Lung (tissue), 12 donors: Measurements from ENCODE around the gene DDX21. TPM values are rescaled to one million over a fixed set of nuclear protein-coding genes. Genes with fewer than 3 reads are reported as not detected.
A peak's percentile ranks its signal among the peaks of the same experiment; 100 is the strongest.

Experiments used
- ATAC-seq: fragments of 200-7000 bp; cut with Tn5 transposase; one replicate; pipeline ENCODE4 v1.9.1; 2020; ENCODE audit warnings: moderate number of reproducible peaks; ENCODE audit not compliant: insufficient read depth, low FRiP score
- DNase-seq, 3 donors: peaks; one replicate each; pipeline ENCODE4 v3.0.0-alpha.2; 2013 to 2017
- H3K27ac ChIP-seq, 2 donors: one replicate each; pipeline ENCODE4 v1.5.1; 2013; ENCODE audit warnings: mild to moderate bottlenecking in 2 of 2, moderate library complexity in 2 of 2, control low read depth in 1 of 2, inconsistent platforms in 1 of 2, low read depth in 1 of 2, low read length in 1 of 2
- H3K27me3 ChIP-seq, 3 donors: one replicate each; pipeline ENCODE4 v1.5.1; 2013; ENCODE audit warnings: low read length in 2 of 3; ENCODE audit not compliant: control insufficient read depth in 3 of 3, insufficient read depth in 3 of 3
- H3K36me3 ChIP-seq, 4 donors: one replicate each; pipeline ENCODE4 v1.5.1; 2013; ENCODE audit warnings: low read length in 4 of 4, mild to moderate bottlenecking in 1 of 4, moderate library complexity in 1 of 4; ENCODE audit not compliant: control insufficient read depth in 4 of 4, insufficient read depth in 4 of 4
- H3K4me1 ChIP-seq, 5 donors: one replicate each; pipeline ENCODE4 v1.5.1; 2013; ENCODE audit warnings: low read length in 5 of 5, mild to moderate bottlenecking in 2 of 5, moderate library complexity in 1 of 5; ENCODE audit not compliant: control insufficient read depth in 5 of 5, insufficient read depth in 5 of 5
- H3K4me3 ChIP-seq: one replicate; pipeline ENCODE4 v1.5.1; 2013; ENCODE audit warnings: mild to moderate bottlenecking, control low read depth, moderate library complexity
- H3K9ac ChIP-seq, 2 donors: one replicate each; pipeline ENCODE4 v1.5.1; 2013; ENCODE audit warnings: low read length in 2 of 2, control low read depth in 1 of 2; ENCODE audit not compliant: insufficient read depth in 1 of 2
- H3K9me3 ChIP-seq, 4 donors: one replicate each; pipeline ENCODE4 v1.5.1; 2013; ENCODE audit warnings: low read length in 3 of 4, mild to moderate bottlenecking in 1 of 4, moderate library complexity in 1 of 4; ENCODE audit not compliant: control insufficient read depth in 4 of 4, insufficient read depth in 3 of 4
- WGBS, 2 donors: extraction: QIAGEN DNeasy Blood & Tissue Kit; methylation state at CpG; one replicate each; pipeline ENCODE4 v1.1.7; 2013; 5-methylcytosine and 5-hydroxymethylcytosine counted together
- polyA plus RNA-seq, 2 donors: library from polyadenylated mRNA; stranded (reverse); fragments of 200-250 nt; gene quantifications; one replicate each; pipeline ENCODE4 v1.2.1, GENCODE V29; 2013
- total RNA-seq, 2 donors: library from RNA; depleted of rRNA in 1 of 2; stranded (reverse); fragments of >200 nt in 1 of 2; gene quantifications; one replicate each; pipeline ENCODE4 v1.2.1, GENCODE V29; 2014 to 2021
- TF ChIP-seq, protein P1 (sequence below): IDR thresholded peaks from 2 replicates; pipeline ENCODE4 v1.5.1; 2012; ENCODE audit warnings: mild to moderate bottlenecking; ENCODE audit errors: control extremely low read depth, extremely low read depth
- donor health status: control.
- donor health status: control.
- donor health status: Bipolar disorder and iron deficiency.
- donor health status: healthy.
- donor health status: DM: yes; HTN: yes; CAD: no.

DDX21 gene
- total and polyA plus RNA-seq, 4 donors, result 20.6 to 76.6 (median 46.9) TPM

DNA sequence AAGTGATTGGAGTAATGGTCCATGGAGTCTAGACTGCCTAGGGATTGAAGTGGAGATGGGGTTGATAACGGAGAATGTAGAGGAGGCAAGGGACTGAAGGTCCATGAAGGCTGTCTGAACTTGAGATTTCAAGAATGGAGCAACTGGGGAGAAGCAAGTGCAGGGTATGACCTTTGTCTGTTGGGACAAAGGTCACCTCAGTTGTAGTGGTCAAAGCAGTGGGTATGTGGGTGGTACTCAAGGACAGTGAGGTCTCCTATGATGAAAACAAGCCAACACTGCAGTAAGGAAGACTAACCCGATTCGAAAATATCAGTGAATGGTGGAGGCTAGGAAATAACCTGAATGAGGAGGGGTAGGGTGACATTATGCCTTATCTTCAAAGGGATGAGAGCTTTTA, 5.4 kb upstream of the DDX21 start:
- ATAC-seq, result no peak

DNA sequence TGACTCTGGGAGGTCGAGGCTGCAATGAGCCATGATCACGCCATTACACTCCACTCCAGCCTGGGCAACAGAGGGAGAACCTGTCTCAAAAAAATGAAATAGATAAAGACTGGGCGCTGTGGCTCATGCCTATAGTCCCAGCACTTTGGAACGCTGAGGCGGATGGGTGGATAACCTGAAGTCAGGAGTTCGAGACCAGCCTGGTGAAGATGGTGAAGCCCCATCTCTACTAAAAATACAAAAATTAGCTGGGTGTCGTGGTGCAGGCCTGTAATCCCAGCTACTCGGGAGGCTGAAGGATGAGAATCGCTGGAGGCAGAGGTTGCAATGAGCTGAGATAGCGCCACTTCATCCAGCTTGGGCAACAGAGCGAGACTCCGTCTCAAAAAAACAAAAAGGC, 1.1 kb upstream of the DDX21 start:
- Histone ChIP-seq H3K4me1 (peaks cover 0 to 11% (median 7%) of the 10 kb centered on the region in 5 donors), H3K27me3 (no peaks in the 10 kb centered on the region), H3K9ac (no peak overlapping the region), H3K27ac (no peak overlapping the region), H3K36me3 (peaks cover under 1 to 7% (median 5%) of the 10 kb centered on the region in 4 donors), H3K9me3 (no peaks in the 10 kb centered on the region), H3K4me3 (no peak overlapping the region)
- ATAC-seq (no peak), DNase-seq (no peak)
- WGBS, 2 donors, result 86 to 93% methylated on average over 12 of the region's 12 CpGs
- TF ChIP-seq, protein P1, sequence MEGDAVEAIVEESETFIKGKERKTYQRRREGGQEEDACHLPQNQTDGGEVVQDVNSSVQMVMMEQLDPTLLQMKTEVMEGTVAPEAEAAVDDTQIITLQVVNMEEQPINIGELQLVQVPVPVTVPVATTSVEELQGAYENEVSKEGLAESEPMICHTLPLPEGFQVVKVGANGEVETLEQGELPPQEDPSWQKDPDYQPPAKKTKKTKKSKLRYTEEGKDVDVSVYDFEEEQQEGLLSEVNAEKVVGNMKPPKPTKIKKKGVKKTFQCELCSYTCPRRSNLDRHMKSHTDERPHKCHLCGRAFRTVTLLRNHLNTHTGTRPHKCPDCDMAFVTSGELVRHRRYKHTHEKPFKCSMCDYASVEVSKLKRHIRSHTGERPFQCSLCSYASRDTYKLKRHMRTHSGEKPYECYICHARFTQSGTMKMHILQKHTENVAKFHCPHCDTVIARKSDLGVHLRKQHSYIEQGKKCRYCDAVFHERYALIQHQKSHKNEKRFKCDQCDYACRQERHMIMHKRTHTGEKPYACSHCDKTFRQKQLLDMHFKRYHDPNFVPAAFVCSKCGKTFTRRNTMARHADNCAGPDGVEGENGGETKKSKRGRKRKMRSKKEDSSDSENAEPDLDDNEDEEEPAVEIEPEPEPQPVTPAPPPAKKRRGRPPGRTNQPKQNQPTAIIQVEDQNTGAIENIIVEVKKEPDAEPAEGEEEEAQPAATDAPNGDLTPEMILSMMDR, result no peak

More for the DNA sequence above, 5.4 kb upstream of the DDX21 start:
- H3K36me3 ChIP-seq, result peaks cover 12 to 20% (median 17%) of the 10 kb centered on the region in 4 donors
- DNase-seq, result no peak
- H3K27me3 ChIP-seq, result no peaks in the 10 kb centered on the region
- H3K4me3 ChIP-seq, result no peak overlapping the region
- H3K9me3 ChIP-seq, result no peaks in the 10 kb centered on the region
- H3K4me1 ChIP-seq, result peaks cover 0 to 3% (median 0%) of the 10 kb centered on the region in 5 donors
- H3K27ac ChIP-seq, result no peak overlapping the region
- WGBS, 2 donors, result 96 to 99% methylated on average over 3 of the region's 3 CpGs
- TF ChIP-seq, protein P1, result no peak
- H3K9ac ChIP-seq, result no peak overlapping the region

DNA sequence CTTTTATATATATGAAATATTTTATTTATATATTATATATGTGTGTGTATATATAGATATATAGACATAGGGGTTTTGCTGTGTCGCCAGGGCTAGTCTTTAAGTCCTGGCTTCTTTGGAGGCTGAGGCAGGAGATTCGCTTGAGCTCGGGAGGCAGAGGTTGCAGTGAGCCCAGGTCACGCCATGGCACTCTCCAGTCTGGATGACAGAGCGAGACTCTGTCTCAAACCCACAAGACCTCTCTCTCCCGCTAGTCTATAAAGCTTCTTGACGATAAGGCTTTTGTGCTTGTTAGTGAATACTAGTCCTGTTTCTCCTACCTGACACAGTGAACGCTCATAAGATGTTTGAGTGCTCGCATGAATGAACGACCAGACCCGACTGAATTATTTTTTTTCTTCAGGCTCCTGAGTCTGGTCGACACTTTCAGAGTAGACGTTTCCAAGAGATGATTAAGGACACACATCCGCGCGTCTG, 577 bp upstream of the DDX21 start:
- peak overlapping the region; percentile 71 for H3K4me3 ChIP-seq
- peaks cover 3 to 9% (median 5%) of the 10 kb centered on the region in 4 donors for H3K36me3 ChIP-seq

More for the DNA sequence above, 577 bp upstream of the DDX21 start:
- Histone ChIP-seq H3K4me1 (peaks cover 0 to 11% (median 7%) of the 10 kb centered on the region in 5 donors), H3K27ac (peak overlapping the region; percentile 80 to 95), H3K9me3 (no peaks in the 10 kb centered on the region), H3K9ac (peak overlapping the region; percentile 69 to 81), H3K27me3 (no peaks in the 10 kb centered on the region)
- TF ChIP-seq, protein P1, result no peak
- ATAC-seq (no peak), DNase-seq (peak in 1 of 3 donors; percentile 14)
- WGBS, 2 donors, result 4% methylated on average over 16 of the region's 16 CpGs
